Activated CD8-positive, alpha-beta memory T cell treated with anti-CD3 and anti-CD28 coated beads, Interleukin-2, amount 50 U/mL, for 1 hour (primary cell): ENCODE measurements around the gene THRAP3.
"Not testable (repeated sequence)": the region's sequence is repeated elsewhere in the genome, so short reads cannot be mapped to it uniquely, and the experiment has no call there.

ENCODE experiments used
- DNase-seq: peaks from one replicate; pipeline ENCODE4 v3.0.0-alpha.2; 2020; ENCODE audit errors: extremely low read depth

The THRAP3 gene

DNA sequence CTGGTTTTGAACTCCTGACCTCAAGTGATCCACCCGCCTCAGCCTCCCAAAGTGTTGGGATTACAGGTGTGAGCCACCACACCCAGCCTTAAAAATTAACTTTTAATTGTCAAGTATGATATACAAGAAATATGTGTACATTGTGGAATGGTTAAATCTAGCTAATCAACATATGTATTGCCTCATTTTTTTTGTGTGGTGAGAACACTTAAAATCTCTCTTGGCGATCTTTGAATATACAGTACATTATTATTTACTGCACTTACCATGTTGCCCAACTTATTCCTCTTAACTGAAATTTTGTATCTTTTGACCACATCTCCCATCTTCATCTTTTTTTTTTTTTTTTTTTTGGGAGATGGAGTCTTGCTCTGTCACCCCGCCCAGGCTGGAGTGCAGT, 23.3 kb downstream of the THRAP3 start:
- no peak for DNase-seq

DNA sequence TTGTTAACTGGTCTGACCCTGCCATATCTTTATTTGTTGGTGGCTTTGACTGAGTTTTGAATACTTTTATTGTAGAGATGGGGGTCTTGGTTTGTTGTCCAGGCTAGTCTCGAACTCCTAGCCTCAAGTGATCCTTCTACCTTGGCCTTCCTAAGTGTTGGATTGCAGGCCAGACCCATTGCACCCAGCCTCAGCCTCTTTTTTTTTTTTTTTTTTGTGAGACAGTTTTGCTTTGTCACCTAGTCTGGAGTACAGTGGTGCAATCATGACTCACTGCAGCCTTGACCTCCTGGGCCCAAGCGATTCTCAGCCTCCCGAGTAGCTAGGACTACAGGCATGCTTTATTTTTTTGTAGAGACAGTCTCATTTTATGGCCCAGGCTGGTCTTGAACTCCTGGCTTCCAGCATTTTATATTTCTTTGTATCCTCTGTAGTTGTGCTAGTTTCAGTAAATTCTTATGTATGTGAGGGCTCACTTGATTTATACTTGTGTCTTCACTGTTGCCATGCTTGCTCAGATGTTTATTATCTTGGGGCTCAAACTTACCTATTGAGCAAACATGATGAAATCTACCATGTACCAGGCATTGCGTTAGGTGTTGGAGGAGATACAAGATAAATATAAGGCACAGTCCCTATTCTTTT, 24.1 kb downstream of the THRAP3 start:
- DNase-seq, result no peak

DNA sequence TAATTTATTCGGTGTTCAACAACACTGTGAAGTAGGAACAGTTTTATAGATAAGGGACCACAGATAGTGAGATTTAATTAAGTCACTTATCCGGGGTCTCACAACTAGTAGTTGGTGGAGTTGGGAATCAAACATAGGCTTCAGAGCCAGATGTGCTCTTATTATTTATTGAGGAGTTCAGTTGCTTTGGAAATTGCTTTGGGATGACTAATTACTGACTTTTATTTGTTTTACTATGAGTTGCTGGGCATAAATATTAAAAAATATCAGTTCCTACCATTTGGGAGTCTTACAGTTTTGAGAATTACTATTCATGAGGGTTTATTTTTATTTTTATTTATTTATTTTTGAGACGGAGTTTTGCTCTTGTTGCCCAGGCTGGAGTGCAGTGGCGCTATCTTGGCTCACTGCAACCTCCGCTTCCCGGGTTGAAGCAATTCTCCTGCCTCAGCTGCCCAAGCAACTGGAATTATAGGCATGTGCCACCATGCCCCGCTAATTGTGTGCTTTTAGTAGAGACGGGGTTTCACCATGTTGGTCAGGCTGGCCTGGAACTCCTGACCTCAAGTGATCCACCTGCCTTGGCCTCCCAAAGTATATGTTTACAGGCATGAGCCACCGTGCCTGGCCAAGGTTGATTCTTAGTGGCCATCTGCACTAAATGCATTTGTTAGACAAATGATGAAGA, 27.7 kb downstream of the THRAP3 start:
- DNase-seq, result no peak

DNA sequence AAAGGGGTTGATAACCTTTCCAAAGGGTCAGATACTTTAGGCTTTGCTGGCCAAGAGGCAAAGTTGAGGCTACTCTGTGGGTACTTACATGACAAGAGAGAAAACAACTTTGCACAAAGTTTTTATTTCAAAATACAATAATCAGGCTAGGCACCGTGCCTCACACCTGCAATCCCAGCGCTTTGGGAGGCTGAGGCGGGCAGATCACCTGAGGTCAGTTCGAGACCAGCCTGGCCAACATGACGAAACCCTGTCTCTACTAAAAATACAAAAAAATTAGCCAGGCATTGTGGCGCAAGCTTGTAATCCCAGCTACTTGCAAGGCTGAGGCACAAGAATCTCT, 28.2 kb downstream of the THRAP3 start:
- DNase-seq, result not testable (repeated sequence)

DNA sequence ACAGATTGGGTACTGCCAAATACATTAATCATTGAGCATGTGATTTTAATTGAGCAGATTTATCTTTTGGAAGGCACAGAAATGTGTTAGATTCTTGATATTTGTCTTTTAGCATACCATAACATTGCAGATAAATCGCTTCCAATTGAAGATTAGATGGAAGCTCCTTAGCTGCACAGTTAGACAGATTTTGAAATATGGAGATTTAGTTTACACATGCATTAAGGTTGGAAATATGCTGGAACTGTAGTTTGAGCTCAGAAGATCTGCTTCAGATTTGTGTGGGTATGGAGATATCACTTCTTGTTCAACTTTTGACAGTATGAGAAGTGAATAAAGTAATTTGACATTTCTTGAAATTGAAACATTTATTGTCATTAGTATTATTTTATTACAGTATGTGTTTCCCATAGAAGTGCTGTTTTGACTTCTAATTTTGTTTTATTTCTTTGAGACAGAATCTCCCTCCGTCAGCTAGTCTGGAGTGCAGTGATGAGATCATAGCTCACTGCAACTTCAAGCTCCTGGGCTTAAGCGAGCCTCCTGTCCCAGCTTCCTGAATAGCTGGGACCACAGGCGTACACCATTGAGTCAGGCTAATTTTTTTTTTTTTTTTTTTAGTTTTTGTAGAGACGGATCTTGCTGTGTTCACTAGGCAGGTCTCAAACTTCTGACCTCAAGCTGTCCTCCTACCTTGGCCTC, 29.1 kb downstream of the THRAP3 start:
- DNase-seq, result no peak

DNA sequence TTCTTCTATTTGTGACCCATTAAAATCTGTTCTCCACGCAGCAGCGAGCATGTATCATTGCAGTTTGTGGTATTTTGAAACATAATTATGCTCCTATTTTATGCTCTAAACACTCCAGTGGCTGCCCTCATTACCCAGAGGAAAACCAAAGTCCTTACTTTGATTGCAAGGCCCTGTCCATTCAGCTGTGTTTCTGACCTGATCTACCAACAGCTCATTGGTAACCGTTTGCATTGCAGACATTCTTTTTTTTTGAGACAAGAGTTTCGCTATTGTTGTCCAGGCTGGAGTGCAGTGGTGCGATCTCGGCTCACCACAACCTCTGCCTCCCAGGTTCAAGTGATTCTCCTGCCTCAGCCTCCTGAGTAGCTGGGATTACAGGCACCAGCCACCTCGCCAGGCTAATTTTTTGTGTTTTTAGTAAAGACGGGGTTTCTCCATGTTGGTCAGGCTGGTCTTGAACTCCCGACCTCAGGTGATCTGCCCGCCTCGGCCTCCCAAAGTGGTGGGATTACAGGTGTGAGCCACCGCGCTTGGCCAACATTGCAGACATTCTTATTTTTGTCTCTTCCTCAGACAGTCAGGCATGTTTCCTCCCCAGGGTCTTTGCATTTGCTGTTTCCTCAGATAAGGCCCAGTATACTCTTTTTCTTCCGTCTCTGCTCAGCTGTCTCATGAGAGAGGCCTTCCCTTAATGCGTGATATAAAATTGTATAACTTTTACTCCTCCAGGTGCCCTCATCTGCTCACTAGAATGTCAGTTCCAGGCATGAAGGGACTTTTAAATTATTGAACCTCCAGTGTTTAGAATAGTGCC, 32.5 kb downstream of the THRAP3 start:
- no peak for DNase-seq

DNA sequence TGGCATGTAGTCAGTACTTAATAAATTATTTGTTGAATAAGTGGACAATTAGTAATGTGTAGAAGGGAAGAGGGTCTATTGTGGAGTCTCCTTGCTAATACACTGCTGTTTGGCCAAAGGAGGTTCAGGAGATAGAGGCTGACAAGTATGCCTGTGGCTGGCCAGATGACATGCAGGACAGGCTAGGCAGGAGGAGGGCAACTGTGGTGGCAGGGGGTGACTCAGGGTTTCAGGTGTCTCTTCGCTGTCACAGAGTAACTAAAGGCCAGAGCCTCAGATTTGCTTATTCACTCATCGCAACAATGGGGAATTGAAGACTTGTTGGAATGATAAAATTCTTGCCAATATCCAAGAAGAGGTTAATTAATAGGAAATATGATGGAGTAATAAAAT, 33.1 kb downstream of the THRAP3 start:
- DNase-seq, result no peak

DNA sequence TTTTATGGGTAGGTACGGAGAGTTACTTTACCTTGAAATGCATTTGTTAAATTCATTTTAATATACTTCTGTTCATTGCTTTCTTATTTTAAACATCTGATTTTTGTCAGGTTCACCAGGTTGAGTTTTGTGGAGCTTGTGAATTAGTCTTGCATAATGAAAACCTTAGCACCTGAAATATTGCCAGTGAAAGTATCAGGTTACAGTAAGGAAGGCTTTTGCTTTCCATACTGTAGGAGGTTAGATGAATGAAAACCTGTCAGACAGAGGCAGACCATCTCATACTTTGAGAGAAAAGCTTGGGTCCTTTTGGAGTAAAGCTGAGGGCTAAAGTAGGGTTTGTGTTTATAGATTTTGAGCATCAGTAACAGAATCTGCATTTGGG, 34.7 kb downstream of the THRAP3 start:
- DNase-seq, result no peak

DNA sequence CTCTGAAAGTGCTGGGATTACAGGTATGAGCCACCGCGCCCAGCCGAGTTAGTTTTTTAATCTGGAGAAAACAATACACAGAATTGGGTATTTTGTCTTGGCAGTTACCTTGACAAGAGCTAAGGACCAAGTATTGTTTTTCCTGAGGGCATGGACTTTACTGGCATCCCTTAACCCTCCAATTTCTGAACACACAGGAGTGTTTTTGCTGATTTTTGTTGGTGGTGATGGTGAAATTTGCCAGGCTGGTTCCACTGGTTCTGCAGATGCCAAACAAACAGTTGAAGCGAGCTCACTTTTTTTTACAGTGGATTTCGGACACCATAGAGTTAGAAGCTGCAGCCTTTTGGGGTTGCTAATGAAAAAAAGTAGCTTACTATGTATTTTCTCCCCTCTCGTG, 44.7 kb downstream of the THRAP3 start:
- no peak for DNase-seq

DNA sequence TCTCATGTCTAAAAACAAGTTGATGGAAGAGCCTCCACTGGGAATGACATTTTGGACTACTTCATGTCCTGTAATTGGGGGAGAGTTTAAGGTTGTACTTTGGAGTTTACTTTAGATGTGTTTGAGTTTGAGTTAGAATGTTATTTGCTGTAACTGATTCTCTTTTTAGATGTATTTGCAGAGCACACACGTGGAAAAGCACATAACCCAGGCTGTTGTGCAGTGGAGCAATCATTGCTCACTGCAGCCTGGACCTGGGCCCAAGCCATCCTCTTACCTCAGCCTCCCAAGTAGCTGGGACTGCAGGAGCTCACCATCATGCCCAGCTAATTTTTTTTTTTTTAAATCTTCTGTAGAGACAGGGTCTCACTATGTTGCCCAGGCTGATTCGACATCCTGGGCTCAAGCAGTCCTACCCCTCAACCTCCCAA, 45.2 kb downstream of the THRAP3 start:
- no peak for DNase-seq

DNA sequence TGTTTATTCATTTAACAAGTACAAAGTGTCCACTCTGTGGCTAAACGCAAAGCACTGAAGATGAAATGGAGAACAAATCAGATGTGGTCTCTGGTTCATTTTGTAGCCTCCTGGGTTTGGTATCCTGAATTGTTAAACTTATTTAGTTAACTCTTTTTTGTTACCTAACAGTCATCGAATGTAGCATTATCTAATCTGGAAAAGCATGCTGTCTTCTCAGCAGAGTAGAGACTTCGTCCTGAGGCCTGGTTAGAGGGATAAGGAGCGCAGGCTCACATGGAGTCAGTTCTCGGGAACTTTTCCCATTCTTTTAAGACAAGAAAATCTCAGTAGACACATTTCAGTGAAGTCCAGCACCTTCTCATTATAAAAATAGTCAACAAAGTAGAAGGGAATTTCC, 48.8 kb downstream of the THRAP3 start:
- no peak for DNase-seq

DNA sequence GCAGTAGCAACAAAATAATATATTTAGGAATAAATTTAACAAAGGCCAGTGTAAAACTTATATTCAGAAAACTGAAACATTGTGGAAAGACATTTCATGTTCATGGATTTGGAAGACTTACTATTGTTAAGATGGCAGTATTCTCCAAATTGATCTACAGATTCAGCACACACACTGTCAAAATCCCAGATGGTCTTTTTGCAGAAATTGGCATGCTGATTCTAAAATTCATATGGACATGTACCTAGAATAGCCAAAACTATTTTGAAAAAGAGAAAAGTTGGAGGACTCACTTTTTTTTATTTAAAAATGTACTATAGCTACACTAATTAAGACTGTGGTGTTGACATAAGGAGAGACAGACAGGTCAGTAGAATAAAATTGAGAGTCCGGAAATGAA, 50.0 kb downstream of the THRAP3 start:
- no peak for DNase-seq

DNA sequence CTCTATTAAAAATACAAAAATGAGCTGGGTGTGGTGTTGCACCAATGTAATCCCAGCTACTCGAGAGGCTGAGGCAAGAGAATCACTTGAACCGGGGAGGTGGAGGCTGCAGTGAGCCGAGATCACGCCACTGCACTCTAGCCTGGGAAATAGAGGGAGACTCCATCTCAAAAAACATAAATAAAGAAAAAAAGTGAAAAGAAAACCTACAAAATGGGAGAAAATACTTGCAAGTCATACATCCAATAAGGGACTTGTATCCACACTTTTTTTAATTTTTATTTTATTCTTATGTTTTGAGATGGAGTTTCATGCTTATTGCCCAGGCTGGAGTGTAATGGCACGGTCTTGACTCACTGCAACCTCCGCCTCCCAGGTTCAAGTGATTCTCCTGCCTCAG, 52.4 kb downstream of the THRAP3 start:
- no peak for DNase-seq

DNA sequence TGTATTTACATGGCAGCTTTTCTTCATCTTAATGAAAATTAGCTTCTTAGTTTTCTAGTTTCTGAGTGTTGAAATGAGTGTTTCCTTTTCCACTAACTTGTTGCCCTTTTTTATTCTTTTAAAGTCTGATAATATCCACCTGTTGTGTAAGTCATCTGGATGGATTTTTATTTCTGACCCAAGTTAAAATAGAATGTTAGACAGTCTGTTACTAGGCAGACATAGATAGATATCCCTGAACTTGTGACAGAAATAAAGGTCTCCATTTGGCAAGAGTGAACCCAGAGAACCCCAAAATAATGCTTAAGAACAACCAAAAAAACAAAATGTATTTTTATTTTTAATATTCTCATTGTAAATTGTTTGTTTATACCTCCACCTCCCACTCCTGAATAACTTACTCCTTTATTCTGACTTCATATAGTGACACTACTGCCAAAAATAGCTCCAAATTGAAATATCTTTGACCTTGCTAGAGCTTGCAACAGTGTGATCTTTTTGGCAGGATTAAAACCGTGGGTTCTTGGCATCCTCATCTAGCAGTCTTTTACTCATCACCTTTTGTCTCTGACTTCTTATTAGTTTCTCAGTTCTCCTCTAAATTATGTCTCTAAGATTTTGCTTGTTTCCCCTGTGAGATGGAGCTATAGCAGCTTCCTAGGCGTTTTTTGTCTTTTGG, 55.0 kb downstream of the THRAP3 start:
- no peak for DNase-seq

DNA sequence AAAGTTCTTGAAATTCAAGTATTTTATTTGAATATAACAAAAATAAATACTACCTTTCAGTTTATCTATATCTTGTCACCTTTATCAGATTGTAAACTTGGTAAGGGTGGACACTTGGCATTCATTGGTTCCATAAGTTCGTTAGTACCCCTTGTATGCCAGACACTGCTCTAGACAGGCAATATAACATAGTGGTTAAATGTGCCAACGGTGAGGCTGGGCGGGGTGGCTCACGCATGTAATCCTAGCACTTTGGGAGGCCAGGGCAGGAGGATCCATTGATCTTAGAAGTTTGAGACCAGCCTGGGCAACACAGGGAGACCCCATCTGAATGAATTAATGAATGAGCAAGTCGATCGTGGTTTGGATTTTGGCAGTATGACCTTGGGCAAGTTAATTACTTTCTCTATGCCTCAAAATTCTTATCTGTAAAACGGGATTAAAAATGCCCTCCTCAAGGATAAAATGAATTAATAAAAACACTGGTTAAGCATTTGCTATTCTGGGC, 55.6 kb downstream of the THRAP3 start:
- DNase-seq, result no peak

DNA sequence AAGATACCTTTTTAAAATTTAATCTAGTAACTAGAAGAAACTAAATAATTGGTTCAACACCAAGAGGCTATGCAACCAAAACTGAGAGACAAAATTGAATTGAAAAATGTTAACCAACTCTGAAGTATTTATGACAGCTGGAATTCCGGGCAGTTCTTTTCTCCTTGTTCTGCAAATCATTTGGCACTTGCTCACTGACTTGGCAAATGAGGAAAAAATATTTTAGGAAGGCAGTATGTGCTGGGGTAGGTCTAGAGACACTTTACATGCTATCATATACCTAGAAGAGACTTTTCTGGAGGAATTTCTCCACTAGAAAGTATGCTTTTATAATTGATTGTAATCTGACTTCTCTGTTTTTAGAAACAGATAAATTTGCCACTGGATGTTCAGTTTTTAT, 59.8 kb downstream of the THRAP3 start:
- no peak for DNase-seq

DNA sequence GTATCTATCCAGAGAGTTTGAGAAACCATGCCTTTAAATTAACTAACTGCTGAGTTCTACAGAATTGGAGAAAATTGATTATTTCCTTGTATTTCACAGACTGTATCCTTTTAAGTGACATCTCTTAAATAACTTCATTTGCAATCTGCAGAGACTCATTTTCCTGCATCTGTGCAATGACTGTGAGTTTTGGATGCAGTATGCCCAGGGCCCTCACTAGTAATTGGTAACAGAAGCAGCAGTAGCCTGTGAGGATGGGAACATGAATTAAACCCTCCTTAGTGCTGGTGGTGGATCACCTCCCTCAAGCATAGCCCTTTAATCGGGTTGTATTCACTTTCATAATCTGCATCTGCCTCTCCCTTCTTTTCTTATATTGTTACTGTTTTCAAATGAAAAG, 60.3 kb downstream of the THRAP3 start:
- DNase-seq, result no peak

DNA sequence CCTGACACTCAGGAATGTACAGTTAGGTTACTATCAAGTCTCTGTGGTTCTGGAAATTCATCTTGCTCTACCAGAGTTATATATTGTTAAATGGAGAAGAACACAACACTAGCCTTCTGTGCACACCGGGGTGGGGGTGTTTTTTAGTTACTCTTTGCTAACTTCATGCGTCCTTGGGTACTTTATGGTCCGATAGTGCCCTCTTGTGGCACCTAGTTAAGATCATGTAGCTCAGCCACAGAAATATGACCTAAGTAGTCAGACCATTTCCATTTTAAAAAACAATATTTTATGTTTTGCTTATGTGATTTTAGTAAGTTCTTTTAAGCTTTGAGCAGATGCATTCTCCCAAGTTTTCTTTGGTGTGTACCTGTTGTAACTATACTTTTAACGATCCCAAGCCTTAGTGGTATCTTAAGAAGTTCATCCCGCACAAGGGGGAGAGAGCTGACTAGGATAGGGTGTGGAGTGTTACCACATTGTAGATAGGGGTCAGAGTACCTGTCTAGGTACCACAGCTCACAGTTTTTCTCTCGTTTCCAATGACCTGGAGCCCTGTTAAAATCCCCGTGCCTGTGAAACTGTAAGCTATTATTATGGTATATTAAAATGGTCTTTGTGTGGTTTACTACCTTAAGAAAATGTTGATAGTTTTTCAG, 61.3 kb downstream of the THRAP3 start:
- peak; percentile 53 for DNase-seq

DNA sequence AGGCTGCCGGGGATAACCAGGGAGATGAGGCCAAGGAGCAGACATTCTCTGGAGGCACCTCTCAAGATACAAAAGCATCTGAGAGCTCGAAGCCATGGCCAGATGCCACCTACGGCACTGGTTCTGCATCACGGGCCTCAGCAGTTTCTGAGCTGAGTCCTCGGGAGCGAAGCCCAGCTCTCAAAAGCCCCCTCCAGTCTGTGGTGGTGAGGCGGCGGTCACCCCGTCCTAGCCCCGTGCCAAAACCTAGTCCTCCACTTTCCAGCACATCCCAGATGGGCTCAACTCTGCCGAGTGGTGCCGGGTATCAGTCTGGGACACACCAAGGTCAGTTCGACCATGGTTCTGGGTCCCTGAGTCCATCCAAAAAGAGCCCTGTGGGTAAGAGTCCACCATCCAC, 62.6 kb downstream of the THRAP3 start:
- no peak for DNase-seq

DNA sequence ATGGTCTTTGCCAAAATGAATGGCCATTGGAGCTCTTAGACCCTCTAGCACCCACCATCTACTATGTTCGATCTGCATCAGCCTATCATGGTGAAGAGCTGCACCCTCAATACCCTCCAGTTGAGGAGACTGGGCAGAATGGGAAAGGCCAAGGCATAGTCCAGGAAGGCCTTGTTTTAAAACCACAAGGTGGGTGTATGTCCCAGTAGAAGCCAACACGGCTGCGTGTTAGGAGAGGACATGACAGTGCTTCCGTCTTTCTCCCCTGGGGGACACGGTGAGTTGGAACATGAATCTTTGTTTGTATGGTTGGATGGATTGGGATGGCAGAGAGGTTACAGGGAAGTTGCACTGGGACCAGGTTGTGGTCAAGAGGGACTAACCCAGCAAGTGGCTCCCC, 63.4 kb downstream of the THRAP3 start:
- DNase-seq, result no peak

DNA sequence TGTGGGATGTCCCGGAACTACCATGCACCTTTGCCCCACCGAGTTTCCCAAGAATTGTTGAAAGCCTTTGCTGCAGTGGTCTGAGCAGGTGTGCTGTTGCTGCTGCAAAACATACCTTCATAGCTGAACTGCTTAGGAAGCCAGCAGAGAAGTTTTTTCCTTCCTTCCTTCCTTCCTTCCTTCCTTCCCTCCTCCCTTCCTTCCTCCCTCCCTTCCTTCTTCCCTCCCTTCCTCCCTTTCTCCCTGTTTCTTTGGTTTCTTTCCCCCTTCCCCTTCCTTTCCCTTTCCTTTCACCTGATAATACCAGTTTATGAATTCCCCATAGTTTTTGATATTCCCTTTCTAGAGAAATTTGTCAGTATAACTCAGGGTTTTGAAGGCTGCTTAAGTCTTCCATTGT, 71.1 kb downstream of the THRAP3 start:
- no peak for DNase-seq
